Ishikawa (cell line): Measurements from ENCODE around the gene TRPV2.

ENCODE experiments used
- CEBPB ChIP-seq: IDR thresholded peaks from 2 replicates; pipeline ENCODE4 v1.6.1; 2012
- EGR1 ChIP-seq: IDR thresholded peaks from 2 replicates; pipeline ENCODE4 v1.6.1; 2012
- EP300 ChIP-seq: IDR thresholded peaks from 2 replicates; pipeline ENCODE4 v1.6.1; 2012; ENCODE audit warnings: borderline replicate concordance
- FOXM1 ChIP-seq: IDR thresholded peaks from 2 replicates; pipeline ENCODE4 v1.6.1; 2012; ENCODE audit warnings: low read depth, borderline replicate concordance
- NFIC ChIP-seq: IDR thresholded peaks from 2 replicates; pipeline ENCODE4 v1.6.1; 2012
- RAD21 ChIP-seq: IDR thresholded peaks from 2 replicates; pipeline ENCODE4 v1.6.1; 2012; ENCODE audit warnings: low read depth
- REST ChIP-seq: IDR thresholded peaks from 2 replicates; pipeline ENCODE4 v1.6.1; 2012; ENCODE audit warnings: low read depth, mild to moderate bottlenecking
- TAF1 ChIP-seq: IDR thresholded peaks from 2 replicates; pipeline ENCODE4 v1.6.1; 2012; ENCODE audit warnings: low read depth, mild to moderate bottlenecking
- TEAD4 ChIP-seq: IDR thresholded peaks from 2 replicates; pipeline ENCODE4 v1.6.1; 2012
- USF1 ChIP-seq: IDR thresholded peaks from 2 replicates; pipeline ENCODE4 v1.6.1; 2012
- YY1 ChIP-seq: IDR thresholded peaks from 2 replicates; pipeline ENCODE4 v1.6.1; 2012; ENCODE audit warnings: low read depth
- ZBTB7A ChIP-seq: IDR thresholded peaks from 2 replicates; pipeline ENCODE4 v1.6.1; 2012; ENCODE audit warnings: low read depth
- TF ChIP-seq, protein P1 (sequence below): IDR thresholded peaks from 2 replicates; pipeline ENCODE4 v1.6.1; 2012

GRCh38 chr17:16475179-16475704, 59.9 kb downstream of the TRPV2 start:
- TF ChIP-seq TEAD4 (no peak), REST (no peak), YY1 (no peak), EP300 (no peak), NFIC (no peak), TAF1 (no peak), USF1 (no peak), RAD21 (no peak), FOXM1 (no peak), CEBPB (no peak), ZBTB7A (no peak), EGR1 (no peak)
- TF ChIP-seq, protein P1, sequence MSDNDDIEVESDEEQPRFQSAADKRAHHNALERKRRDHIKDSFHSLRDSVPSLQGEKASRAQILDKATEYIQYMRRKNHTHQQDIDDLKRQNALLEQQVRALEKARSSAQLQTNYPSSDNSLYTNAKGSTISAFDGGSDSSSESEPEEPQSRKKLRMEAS, result no peak
